ENCODE measurements around the gene CAPZB. TPM values are rescaled to one million over a fixed set of nuclear protein-coding genes. Genes with fewer than 3 reads are reported as not detected.

CAPZB gene
- total and polyA plus RNA-seq, 2 experiments from 2014 or later, result 229 to 494 TPM

DNA sequence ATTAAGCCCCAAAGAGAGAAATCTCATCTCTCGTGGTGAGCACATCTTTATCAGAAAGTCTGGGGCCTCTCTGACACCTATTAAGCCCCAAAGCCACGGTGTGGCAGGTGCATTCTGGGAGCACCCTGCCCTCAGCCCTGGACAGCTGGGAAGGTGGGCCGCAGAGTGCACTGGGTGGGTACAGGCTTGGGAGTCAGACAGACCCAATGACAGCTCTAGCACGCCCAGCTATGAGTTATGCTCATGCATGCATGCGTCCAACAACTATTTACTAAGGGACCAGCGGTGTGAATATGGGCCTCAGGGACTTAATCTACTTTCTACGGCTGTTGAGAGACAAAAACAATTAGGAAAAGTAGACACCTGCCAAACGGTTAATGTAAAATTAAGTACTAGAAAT lies 126.6 kb downstream of the CAPZB start:
- no peaks in the 10 kb centered on the region for H3K9me2 ChIP-seq (ENCODE audit: insufficient read depth)

DNA sequence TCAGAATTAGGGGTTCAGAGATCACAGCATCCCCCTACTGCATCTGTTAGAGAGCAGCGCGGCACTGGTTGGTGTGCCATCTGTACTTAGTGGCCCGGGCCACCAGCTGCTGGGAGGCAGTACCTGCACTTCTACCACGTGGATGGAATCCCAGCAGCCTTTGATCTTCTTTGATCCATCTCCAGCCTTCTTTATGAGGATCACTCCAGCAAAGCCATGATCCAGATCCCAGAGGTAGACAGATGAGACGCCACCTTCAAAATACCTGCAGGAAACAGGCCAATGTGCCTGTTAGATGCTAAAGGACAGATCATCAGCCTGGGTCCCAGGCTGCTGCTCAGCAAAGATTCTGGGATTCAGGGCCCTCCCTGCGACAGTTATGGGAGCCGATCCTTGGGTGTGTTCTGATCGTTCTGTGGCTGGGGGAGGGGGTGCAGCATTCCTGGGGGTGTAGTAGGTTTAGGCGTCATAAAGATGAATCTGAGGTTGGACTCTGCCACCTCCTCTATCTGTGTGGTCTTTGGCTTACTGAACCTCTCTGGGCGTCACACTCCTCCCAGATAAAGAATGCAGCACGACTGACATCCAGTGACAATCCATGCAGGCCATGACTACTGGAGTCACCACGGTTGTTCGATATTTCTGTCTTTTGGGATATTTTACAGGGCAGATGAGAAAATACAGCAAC lies 127.9 kb downstream of the CAPZB start:
- H3K79me2 ChIP-seq (ENCODE audit: insufficient read depth), result peaks cover 92% of the 10 kb centered on the region
- H4K20me1 ChIP-seq (ENCODE audit: insufficient read depth), result no peaks in the 10 kb centered on the region
- H3K27me3 ChIP-seq (replicated peaks; ENCODE audit: insufficient read depth), result no peaks in the 10 kb centered on the region
- H3K4me3 ChIP-seq, result no peak overlapping the region
- H2AFZ ChIP-seq, result no peak overlapping the region
- no peak overlapping the region for H3K27ac ChIP-seq
- no peak for DNase-seq
- peaks cover 34% of the 10 kb centered on the region for H3K36me3 ChIP-seq (ENCODE audit: low read depth)
- TF ChIP-seq EZH2 (IDR thresholded peaks at IDR 0.05; ENCODE audit: insufficient read depth, poor library complexity, severe bottlenecking) (no peak), EZH2phosphoT487 (IDR thresholded peaks at IDR 0.05; ENCODE audit: insufficient read depth, low read depth) (no peak)
- peaks cover 15% of the 10 kb centered on the region for H3K4me1 ChIP-seq (ENCODE audit: insufficient read depth)
- H3F3A ChIP-seq (ENCODE audit: insufficient read depth), result peaks cover 4% of the 10 kb centered on the region; the same call in 1 of the 2 replicates
- in situ Hi-C loops (cut with MboI), result no loop called here
- no peaks in the 10 kb centered on the region for H3K9me3 ChIP-seq (ENCODE audit: low read depth)
- H3K9ac ChIP-seq, result no peak overlapping the region
- no peaks in the 10 kb centered on the region for H3K9me2 ChIP-seq (ENCODE audit: insufficient read depth)
- H3K4me2 ChIP-seq (ENCODE audit: unreplicated experiment), result no peak overlapping the region
- 85 to 87% methylated on average over 13 of the region's 13 CpGs for WGBS, 2 experiments (ENCODE audit: low coverage in 1 of 2, low lambda C conversion rate in 2 of 2, missing lambda C conversion rate in 2 of 2)

More for the DNA sequence above, 126.6 kb downstream of the CAPZB start:
- no peak overlapping the region for H3K9ac ChIP-seq
- peaks cover 10% of the 10 kb centered on the region for H3F3A ChIP-seq (ENCODE audit: insufficient read depth)
- H2AFZ ChIP-seq, result no peak overlapping the region
- no peak for DNase-seq
- peaks cover 32% of the 10 kb centered on the region for H3K36me3 ChIP-seq (ENCODE audit: low read depth)
- H3K4me1 ChIP-seq (ENCODE audit: insufficient read depth), result peaks cover 15% of the 10 kb centered on the region
- H3K4me2 ChIP-seq (ENCODE audit: unreplicated experiment), result no peak overlapping the region
- TF ChIP-seq EZH2phosphoT487 (IDR thresholded peaks at IDR 0.05; ENCODE audit: insufficient read depth, low read depth) (no peak), EZH2 (IDR thresholded peaks at IDR 0.05; ENCODE audit: insufficient read depth, poor library complexity, severe bottlenecking) (no peak)
- H3K4me3 ChIP-seq, result no peak overlapping the region
- peaks cover 100% of the 10 kb centered on the region for H3K79me2 ChIP-seq (ENCODE audit: insufficient read depth)
- in situ Hi-C loops (cut with MboI), result no loop called here
- no peaks in the 10 kb centered on the region for H4K20me1 ChIP-seq (ENCODE audit: insufficient read depth)
- 81 to 87% methylated on average over 8 of the region's 8 CpGs for WGBS, 2 experiments (ENCODE audit: low coverage in 1 of 2, low lambda C conversion rate in 2 of 2, missing lambda C conversion rate in 2 of 2)
- no peak overlapping the region for H3K27ac ChIP-seq
- no peaks in the 10 kb centered on the region for H3K9me3 ChIP-seq (ENCODE audit: low read depth)
- H3K27me3 ChIP-seq (replicated peaks; ENCODE audit: insufficient read depth), result no peaks in the 10 kb centered on the region

DNA sequence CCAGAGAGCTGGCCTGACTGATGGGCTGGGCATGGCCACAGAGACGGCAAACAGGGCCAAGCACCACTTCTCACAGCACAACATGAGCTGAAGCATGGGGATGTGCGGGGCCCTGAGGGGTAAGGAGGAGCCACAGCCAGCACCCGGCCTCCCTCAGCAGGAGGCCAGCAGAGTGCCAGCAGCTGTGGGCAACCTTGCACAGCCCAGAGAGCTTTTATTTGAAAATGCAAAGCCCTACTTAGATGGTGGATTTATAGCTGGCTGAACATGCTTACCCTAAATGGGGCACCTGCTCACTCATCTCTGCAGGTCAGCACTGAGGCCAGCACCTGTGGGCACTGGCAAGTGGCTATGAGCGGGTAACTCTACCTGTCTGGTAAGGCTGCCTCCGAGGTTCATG lies 129.1 kb downstream of the CAPZB start:
- H2AFZ ChIP-seq, result no peak overlapping the region
- H3F3A ChIP-seq (ENCODE audit: insufficient read depth), result peaks cover 4% of the 10 kb centered on the region; the same call in 1 of the 2 replicates
- in situ Hi-C loops (cut with MboI), result no loop called here
- TF ChIP-seq EZH2phosphoT487 (IDR thresholded peaks at IDR 0.05; ENCODE audit: insufficient read depth, low read depth) (no peak), EZH2 (IDR thresholded peaks at IDR 0.05; ENCODE audit: insufficient read depth, poor library complexity, severe bottlenecking) (no peak)
- no peaks in the 10 kb centered on the region for H3K9me2 ChIP-seq (ENCODE audit: insufficient read depth)
- H3K4me2 ChIP-seq (ENCODE audit: unreplicated experiment), result no peak overlapping the region
- WGBS, 2 experiments (ENCODE audit: low coverage in 1 of 2, low lambda C conversion rate in 2 of 2, missing lambda C conversion rate in 2 of 2), result 77 to 84% methylated on average over 5 of the region's 5 CpGs
- H3K9ac ChIP-seq, result no peak overlapping the region
- H3K4me3 ChIP-seq, result no peak overlapping the region
- H3K36me3 ChIP-seq (ENCODE audit: low read depth), result peaks cover 34% of the 10 kb centered on the region
- H3K79me2 ChIP-seq (ENCODE audit: insufficient read depth), result peaks cover 85% of the 10 kb centered on the region
- H3K27ac ChIP-seq, result no peak overlapping the region
- no peak for DNase-seq
- no peaks in the 10 kb centered on the region for H3K9me3 ChIP-seq (ENCODE audit: low read depth)
- H3K27me3 ChIP-seq (replicated peaks; ENCODE audit: insufficient read depth), result no peaks in the 10 kb centered on the region
- H4K20me1 ChIP-seq (ENCODE audit: insufficient read depth), result no peaks in the 10 kb centered on the region
- H3K4me1 ChIP-seq (ENCODE audit: insufficient read depth), result peaks cover 5% of the 10 kb centered on the region

DNA sequence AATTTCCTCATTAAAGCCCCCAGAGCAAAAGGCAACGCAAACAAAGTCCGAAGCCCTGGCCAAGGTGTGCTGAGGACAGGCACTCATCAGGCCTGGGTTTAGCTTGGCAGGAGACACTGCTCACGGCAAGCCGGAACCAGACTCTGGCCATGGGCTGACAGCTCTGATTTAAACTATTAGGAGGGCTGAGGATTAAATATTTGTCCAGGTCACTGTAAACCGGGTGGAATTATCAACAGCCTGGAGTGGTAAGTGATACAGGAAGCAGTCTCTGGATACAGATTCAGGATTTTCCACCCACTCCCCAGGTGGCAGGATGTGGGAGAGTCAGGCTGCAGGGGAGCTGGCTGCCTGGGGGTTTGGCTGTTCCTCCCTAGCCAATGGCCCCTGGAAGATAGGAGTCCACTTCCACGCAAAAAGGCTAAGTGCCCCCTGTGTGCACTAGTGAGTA lies 130.8 kb downstream of the CAPZB start:
- no peak for DNase-seq
- in situ Hi-C loops (cut with MboI), result no loop called here

More for the DNA sequence above, 130.8 kb downstream of the CAPZB start:
- Histone ChIP-seq H3K79me2 (ENCODE audit: insufficient read depth) (peaks cover 77% of the 10 kb centered on the region), H3K4me1 (ENCODE audit: insufficient read depth) (no peaks in the 10 kb centered on the region), H3K36me3 (ENCODE audit: low read depth) (peaks cover 41% of the 10 kb centered on the region), H3K27ac (no peak overlapping the region), H3K4me3 (no peak overlapping the region), H3K9me3 (ENCODE audit: low read depth) (no peaks in the 10 kb centered on the region), H3K27me3 (replicated peaks; ENCODE audit: insufficient read depth) (no peaks in the 10 kb centered on the region), H2AFZ (no peak overlapping the region), H3F3A (ENCODE audit: insufficient read depth) (no peaks in the 10 kb centered on the region), H3K9me2 (ENCODE audit: insufficient read depth) (no peaks in the 10 kb centered on the region), H4K20me1 (ENCODE audit: insufficient read depth) (no peaks in the 10 kb centered on the region), H3K4me2 (ENCODE audit: unreplicated experiment) (no peak overlapping the region), H3K9ac (no peak overlapping the region)
- no peak for TF ChIP-seq EZH2phosphoT487 (IDR thresholded peaks at IDR 0.05; ENCODE audit: insufficient read depth, low read depth)
- no peak for TF ChIP-seq EZH2 (IDR thresholded peaks at IDR 0.05; ENCODE audit: insufficient read depth, poor library complexity, severe bottlenecking)
- 90 to 91% methylated on average over 6 of the region's 6 CpGs for WGBS, 2 experiments (ENCODE audit: low coverage in 1 of 2, low lambda C conversion rate in 2 of 2, missing lambda C conversion rate in 2 of 2)
